HG03064 (cell line): ENCODE results near the gene MSLN.
"Not testable (repeated sequence)": the region's sequence is repeated elsewhere in the genome, so short reads cannot be mapped to it uniquely, and the experiment has no call there.

Source experiments
- ATAC-seq: cut with Tn5 transposase; IDR thresholded peaks from one replicate; pipeline ENCODE4 v1.9.1; 2021; ENCODE audit warnings: low read depth; ENCODE audit not compliant: unreplicated experiment

The MSLN gene

GRCh38 chr16:734208-734980, 26.1 kb upstream of the MSLN start:
- no peak for ATAC-seq

- ATAC-seq: no peak
Measured at GRCh38 chr16:734981-735881, 25.3 kb upstream of the MSLN start.

- ATAC-seq: no peak
Measured at GRCh38 chr16:735982-736453, 24.5 kb upstream of the MSLN start.

- ATAC-seq: no peak
Measured at GRCh38 chr16:736936-737481, 23.5 kb upstream of the MSLN start.

GRCh38 chr16:739560-740458, 20.7 kb upstream of the MSLN start:
- no peak for ATAC-seq

GRCh38 chr16:740459-740763, 20.1 kb upstream of the MSLN start:
- peak; percentile 12 for ATAC-seq

- ATAC-seq: peak; percentile 73
Measured at GRCh38 chr16:740764-741505, 19.6 kb upstream of the MSLN start, which contains the start of gene CIAO3. Gene CIAO3, minus strand, starts transcription at chr16:740997. Its CDS starts 12 bp downstream, at chr16:740985.

- ATAC-seq: no peak
Measured at GRCh38 chr16:741986-742629, 18.4 kb upstream of the MSLN start.

- ATAC-seq: not testable (repeated sequence)
Measured at GRCh38 chr16:742894-743293, 17.6 kb upstream of the MSLN start.

- ATAC-seq: no peak
Measured at GRCh38 chr16:743794-744500, 16.6 kb upstream of the MSLN start.

GRCh38 chr16:745739-746138, 14.8 kb upstream of the MSLN start:
- no peak for ATAC-seq

GRCh38 chr16:746637-747036, 13.9 kb upstream of the MSLN start:
- no peak for ATAC-seq

- no peak for ATAC-seq
Measured at GRCh38 chr16:747978-748746, 12.4 kb upstream of the MSLN start.

- ATAC-seq: no peak
Measured at GRCh38 chr16:749010-749409, 11.5 kb upstream of the MSLN start.

GRCh38 chr16:750485-750884, 10.0 kb upstream of the MSLN start:
- no peak for ATAC-seq

GRCh38 chr16:751152-752006, 9.2 kb upstream of the MSLN start:
- no peak for ATAC-seq

GRCh38 chr16:752007-752312, 8.6 kb upstream of the MSLN start:
- ATAC-seq: no peak
